Panc1 (cell line): Measurements from ENCODE around the gene CRYBG3. TPM values are rescaled to one million over a fixed set of nuclear protein-coding genes. Genes with fewer than 3 reads are reported as not detected.

ENCODE experiments used
- ATAC-seq: fragments of 200-7000 bp; cut with Tn5 transposase; 2 replicates; pipeline ENCODE4 v1.9.1; 2020; ENCODE audit warnings: mild to moderate bottlenecking, moderate library complexity
- BruUV-seq: library from RNA; stranded (reverse); fragments of 400-500 nt; replicated peaks from 2 replicates; lab custom pipeline; 2021; lab: Mats Ljungman, UMichigan
- CTCF ChIA-PET: fragments of 300-600 bp; sonication (Branson Sonifier 250); formaldehyde crosslinking; loops from one replicate; lab custom pipeline; 2022; ENCODE audit warnings: antibody characterized with exemption; lab: Charles Lee
- POLR2A ChIA-PET: fragments of 300-600 bp; sonication (Branson Sonifier 250); formaldehyde crosslinking; loops from one replicate; lab custom pipeline; 2022; ENCODE audit warnings: antibody characterized with exemption; lab: Charles Lee
- DNase-seq: peaks from one replicate; pipeline ENCODE4 v3.0.0-alpha.2; 2010; ENCODE audit warnings: low read depth, low spot score
- H3K27ac ChIP-seq: 2 replicates; pipeline ENCODE4 v1.5.1; 2011; ENCODE audit warnings: mild to moderate bottlenecking, low read length, inconsistent platforms
- H3K27me3 ChIP-seq: fragments of 200-500 bp; sonication (Bioruptor generic); 2 replicates; pipeline ENCODE4 v1.6.0; 2014; ENCODE audit warnings: low read length, inconsistent platforms; ENCODE audit not compliant: control insufficient read depth, insufficient read depth
- H3K36me3 ChIP-seq: fragments of 200-500 bp; sonication (Bioruptor generic); 2 replicates; pipeline ENCODE4 v1.5.1; 2014; ENCODE audit warnings: inconsistent platforms, mild to moderate bottlenecking, low read length, moderate library complexity; ENCODE audit not compliant: control insufficient read depth, insufficient read depth
- H3K4me1 ChIP-seq: 2 replicates; pipeline ENCODE4 v1.5.1; 2011; ENCODE audit warnings: inconsistent platforms, mild to moderate bottlenecking, low read length, moderate library complexity; ENCODE audit not compliant: control insufficient read depth, insufficient read depth
- H3K4me3 ChIP-seq, 2 experiments: 2 replicates each; pipeline ENCODE4 v1.5.1; 2011 to 2012; ENCODE audit warnings: low read depth in 2 of 2, low read length in 2 of 2, mild to moderate bottlenecking in 2 of 2, inconsistent platforms in 1 of 2, moderate library complexity in 1 of 2
- H3K9me3 ChIP-seq: fragments of 200-500 bp; sonication (Bioruptor generic); 2 replicates; pipeline ENCODE4 v1.5.1; 2014; ENCODE audit warnings: low read depth, mild to moderate bottlenecking, inconsistent platforms, low read length, moderate library complexity; ENCODE audit not compliant: control insufficient read depth, insufficient read depth
- POLR2AphosphoS5 ChIP-seq: IDR thresholded peaks from 2 replicates; pipeline ENCODE4 v1.6.1; 2012; ENCODE audit warnings: mild to moderate bottlenecking, low read depth, low read length, moderate library complexity
- SIN3A ChIP-seq: IDR thresholded peaks from 2 replicates; pipeline ENCODE4 v1.6.1; 2012; ENCODE audit warnings: low read depth, mild to moderate bottlenecking, low read length, moderate library complexity, borderline replicate concordance; ENCODE audit not compliant: insufficient read depth
- TCF7L2 ChIP-seq: IDR thresholded peaks from 2 replicates; pipeline ENCODE4 v1.6.1; 2011; ENCODE audit warnings: mild to moderate bottlenecking, low read depth, low read length, inconsistent platforms
- in situ Hi-C: cut with HindIII; loops from 2 replicates; pipeline ENCODE4 v1.10.0; 2016; ENCODE audit warnings: low sequenced_read_pairs, low pct_unique_long_range_greater_than_20kb
- intact Hi-C: fragments of 100-400 bp; cut with micrococcal nuclease; formaldehyde crosslinking; loops from one replicate; pipeline ENCODE4 v1.10.0; 2022; ENCODE audit not compliant: unreplicated experiment
- total RNA-seq: library from RNA; stranded (reverse); gene quantifications from one replicate; pipeline ENCODE4 v1.2.1, GENCODE V29; 2021; ENCODE audit not compliant: unreplicated experiment
- TF ChIP-seq, protein P1 (sequence below), 2 experiments: IDR thresholded peaks; 2 replicates each; pipeline ENCODE4 v1.6.1; 2011 to 2012; ENCODE audit warnings: low read depth in 2 of 2, control low read depth in 1 of 2, low read length in 1 of 2, mild to moderate bottlenecking in 1 of 2, moderate library complexity in 1 of 2; ENCODE audit not compliant: insufficient read depth in 1 of 2
- TF ChIP-seq, protein P2 (sequence below): fragments of 450-650 bp; IDR thresholded peaks from 2 replicates; pipeline ENCODE4 v1.5.1; 2017; ENCODE audit warnings: mild to moderate bottlenecking

The CRYBG3 gene
- total RNA-seq, 1 experiment from 2014 or later = 24.6 TPM

DNA sequence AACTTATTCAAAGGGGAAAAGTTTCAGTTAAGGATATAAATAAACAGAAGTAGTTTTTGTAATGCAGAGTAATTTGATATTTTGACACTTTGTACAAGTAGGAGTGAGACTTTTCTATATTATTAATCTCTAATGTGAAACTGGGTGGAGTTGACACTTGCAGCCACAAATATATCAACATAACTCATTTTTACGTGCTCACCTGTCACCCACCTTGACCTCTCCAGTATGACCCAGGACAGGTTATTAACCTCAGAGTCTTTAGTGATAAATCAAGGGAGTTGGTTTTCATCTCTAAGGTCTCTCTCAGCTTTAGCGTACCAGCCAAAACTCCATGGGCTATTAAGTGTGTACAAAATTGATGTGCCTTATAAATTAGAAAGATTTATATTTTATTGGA lies 7.4 kb downstream of the CRYBG3 start:
- H3K4me1 ChIP-seq = peaks cover 16% of the 10 kb centered on the region
- TF ChIP-seq TCF7L2 = no peak
- TF ChIP-seq, protein P1, sequence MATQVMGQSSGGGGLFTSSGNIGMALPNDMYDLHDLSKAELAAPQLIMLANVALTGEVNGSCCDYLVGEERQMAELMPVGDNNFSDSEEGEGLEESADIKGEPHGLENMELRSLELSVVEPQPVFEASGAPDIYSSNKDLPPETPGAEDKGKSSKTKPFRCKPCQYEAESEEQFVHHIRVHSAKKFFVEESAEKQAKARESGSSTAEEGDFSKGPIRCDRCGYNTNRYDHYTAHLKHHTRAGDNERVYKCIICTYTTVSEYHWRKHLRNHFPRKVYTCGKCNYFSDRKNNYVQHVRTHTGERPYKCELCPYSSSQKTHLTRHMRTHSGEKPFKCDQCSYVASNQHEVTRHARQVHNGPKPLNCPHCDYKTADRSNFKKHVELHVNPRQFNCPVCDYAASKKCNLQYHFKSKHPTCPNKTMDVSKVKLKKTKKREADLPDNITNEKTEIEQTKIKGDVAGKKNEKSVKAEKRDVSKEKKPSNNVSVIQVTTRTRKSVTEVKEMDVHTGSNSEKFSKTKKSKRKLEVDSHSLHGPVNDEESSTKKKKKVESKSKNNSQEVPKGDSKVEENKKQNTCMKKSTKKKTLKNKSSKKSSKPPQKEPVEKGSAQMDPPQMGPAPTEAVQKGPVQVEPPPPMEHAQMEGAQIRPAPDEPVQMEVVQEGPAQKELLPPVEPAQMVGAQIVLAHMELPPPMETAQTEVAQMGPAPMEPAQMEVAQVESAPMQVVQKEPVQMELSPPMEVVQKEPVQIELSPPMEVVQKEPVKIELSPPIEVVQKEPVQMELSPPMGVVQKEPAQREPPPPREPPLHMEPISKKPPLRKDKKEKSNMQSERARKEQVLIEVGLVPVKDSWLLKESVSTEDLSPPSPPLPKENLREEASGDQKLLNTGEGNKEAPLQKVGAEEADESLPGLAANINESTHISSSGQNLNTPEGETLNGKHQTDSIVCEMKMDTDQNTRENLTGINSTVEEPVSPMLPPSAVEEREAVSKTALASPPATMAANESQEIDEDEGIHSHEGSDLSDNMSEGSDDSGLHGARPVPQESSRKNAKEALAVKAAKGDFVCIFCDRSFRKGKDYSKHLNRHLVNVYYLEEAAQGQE (IDR thresholded peaks at IDR 0.05; ENCODE audit: insufficient read depth in 1 of 2, low read depth in 2 of 2, low read length in 1 of 2) = no peak
- no peak for TF ChIP-seq SIN3A
- TF ChIP-seq, protein P2, sequence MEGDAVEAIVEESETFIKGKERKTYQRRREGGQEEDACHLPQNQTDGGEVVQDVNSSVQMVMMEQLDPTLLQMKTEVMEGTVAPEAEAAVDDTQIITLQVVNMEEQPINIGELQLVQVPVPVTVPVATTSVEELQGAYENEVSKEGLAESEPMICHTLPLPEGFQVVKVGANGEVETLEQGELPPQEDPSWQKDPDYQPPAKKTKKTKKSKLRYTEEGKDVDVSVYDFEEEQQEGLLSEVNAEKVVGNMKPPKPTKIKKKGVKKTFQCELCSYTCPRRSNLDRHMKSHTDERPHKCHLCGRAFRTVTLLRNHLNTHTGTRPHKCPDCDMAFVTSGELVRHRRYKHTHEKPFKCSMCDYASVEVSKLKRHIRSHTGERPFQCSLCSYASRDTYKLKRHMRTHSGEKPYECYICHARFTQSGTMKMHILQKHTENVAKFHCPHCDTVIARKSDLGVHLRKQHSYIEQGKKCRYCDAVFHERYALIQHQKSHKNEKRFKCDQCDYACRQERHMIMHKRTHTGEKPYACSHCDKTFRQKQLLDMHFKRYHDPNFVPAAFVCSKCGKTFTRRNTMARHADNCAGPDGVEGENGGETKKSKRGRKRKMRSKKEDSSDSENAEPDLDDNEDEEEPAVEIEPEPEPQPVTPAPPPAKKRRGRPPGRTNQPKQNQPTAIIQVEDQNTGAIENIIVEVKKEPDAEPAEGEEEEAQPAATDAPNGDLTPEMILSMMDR = no peak
- TF ChIP-seq POLR2AphosphoS5 = no peak
- BruUV-seq = no TSS peak
- CTCF ChIA-PET = no interaction called here
- no peak for DNase-seq
- ATAC-seq = no peak
- H3K27me3 ChIP-seq = no peaks in the 10 kb centered on the region
- no peaks in the 10 kb centered on the region for H3K36me3 ChIP-seq
- no peak overlapping the region for H3K4me3 ChIP-seq
- in situ Hi-C loops (no loop called here), intact Hi-C loops (loop anchor here (10.0 kb wide), 1 partner anchor 86 kb away; no protein-coding TSS in a partner anchor)
- no peaks in the 10 kb centered on the region for H3K9me3 ChIP-seq
- POLR2A ChIA-PET = interaction anchor here (0.7 kb wide), 1 partner anchor 92 kb away, joined by 4 read pairs; no protein-coding TSS in a partner anchor
- H3K27ac ChIP-seq = no peak overlapping the region

DNA sequence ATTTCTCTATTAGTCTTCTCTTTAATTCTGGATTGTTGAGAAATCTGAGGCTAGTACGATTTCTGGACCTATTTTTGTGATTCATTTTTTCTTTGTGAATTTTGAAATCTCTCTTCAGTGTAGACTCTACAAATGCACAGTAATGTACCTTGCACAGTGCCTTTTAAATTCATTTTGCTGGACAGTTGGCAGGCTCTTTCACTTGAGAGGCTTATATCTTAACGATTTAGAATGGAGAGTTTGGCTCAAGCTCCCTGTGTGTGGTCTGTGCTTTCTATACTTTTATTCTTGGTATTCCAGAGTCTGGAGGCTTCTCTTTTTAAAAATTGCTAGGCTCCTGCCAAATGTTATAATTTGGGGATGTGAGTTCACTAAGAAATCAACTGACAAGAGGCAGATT lies 8.8 kb downstream of the CRYBG3 start:
- no peak for ATAC-seq
- Histone ChIP-seq H3K4me3 (no peak overlapping the region), H3K9me3 (no peaks in the 10 kb centered on the region), H3K36me3 (no peaks in the 10 kb centered on the region), H3K27me3 (no peaks in the 10 kb centered on the region), H3K4me1 (peaks cover 14% of the 10 kb centered on the region), H3K27ac (no peak overlapping the region)
- no peak for DNase-seq
- CTCF ChIA-PET = no interaction called here
- intact Hi-C loops (no loop called here), in situ Hi-C loops (no loop called here)
- no TSS peak for BruUV-seq
- TF ChIP-seq, protein P2 = no peak
- TF ChIP-seq POLR2AphosphoS5 (no peak), SIN3A (no peak), TCF7L2 (no peak)
- TF ChIP-seq, protein P1 (IDR thresholded peaks at IDR 0.05; ENCODE audit: insufficient read depth in 1 of 2, low read depth in 2 of 2, low read length in 1 of 2) = no peak
- POLR2A ChIA-PET = no interaction called here
